GM19372 (cell line): ENCODE data around the gene PTPRG.

Experiments
- ATAC-seq: cut with Tn5 transposase; IDR thresholded peaks from one replicate; pipeline ENCODE4 v1.9.1; 2021; ENCODE audit warnings: mild to moderate bottlenecking, low read depth, moderate library complexity; ENCODE audit not compliant: unreplicated experiment

Gene PTPRG

DNA sequence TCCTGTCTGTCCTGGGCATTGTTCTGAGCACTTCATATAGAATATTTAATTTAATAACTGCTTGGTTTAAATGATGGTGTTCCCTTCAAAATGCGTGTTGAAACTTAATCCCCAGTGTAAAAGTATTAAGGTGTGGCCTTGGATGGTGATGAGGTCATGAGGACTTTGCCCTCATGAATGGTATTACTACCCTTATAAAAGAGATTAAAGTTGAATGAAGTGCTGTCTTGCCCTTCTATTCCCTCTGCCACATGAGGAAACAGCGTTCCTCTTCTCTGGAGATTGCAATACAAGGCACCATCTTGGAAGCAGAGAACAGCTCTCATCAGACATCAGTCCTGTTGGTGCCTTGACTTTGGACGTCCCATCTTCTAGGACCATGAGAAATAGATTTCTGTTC is 374.4 kb downstream of the PTPRG start:
- no peak for ATAC-seq

DNA sequence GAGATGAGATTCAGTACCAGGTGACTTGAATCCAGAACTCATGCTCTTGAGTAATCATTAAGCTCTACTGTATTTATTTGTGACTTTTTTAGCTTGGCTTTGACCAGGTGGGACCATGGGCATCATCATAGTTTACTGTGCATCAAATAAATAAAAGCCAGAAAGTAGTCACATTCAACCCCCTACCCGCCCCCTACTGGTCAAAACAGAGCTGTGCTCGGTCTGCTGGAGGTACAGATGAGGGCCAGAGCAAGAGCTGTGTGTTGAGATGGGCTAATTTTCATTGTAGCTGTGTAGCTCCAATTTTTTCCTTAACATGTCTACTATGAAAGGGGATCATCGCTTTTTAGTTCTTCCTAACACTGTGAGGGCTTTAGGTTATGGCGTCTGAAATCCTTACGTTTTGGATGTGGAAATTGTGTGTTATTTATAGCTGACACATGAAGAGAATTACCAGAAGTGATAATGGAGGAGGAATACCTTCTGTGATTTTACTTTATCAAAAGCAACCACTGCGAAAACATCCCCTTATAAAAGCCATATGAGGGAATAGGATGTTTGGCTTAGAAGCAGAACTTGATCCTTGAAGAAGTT is 375.1 kb downstream of the PTPRG start:
- no peak for ATAC-seq

DNA sequence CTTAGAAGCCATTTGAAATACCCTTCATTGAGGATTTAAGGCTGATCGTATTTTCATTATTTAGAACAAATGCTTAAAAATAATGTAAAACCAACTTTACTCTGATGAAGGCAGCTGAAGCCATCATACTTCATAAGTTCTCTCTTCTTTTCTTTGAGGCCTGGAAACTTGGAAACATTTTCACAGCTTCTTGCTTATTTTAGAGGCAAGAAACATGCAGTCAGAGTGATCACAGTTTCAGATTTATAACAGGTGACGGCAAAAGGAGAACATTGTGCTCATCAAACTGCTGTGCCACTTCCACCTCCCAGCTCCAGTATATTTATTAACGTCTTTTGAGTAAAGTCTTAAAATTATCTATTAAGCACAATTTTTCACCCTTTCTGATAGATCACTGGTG is 376.1 kb downstream of the PTPRG start:
- ATAC-seq: no peak

DNA sequence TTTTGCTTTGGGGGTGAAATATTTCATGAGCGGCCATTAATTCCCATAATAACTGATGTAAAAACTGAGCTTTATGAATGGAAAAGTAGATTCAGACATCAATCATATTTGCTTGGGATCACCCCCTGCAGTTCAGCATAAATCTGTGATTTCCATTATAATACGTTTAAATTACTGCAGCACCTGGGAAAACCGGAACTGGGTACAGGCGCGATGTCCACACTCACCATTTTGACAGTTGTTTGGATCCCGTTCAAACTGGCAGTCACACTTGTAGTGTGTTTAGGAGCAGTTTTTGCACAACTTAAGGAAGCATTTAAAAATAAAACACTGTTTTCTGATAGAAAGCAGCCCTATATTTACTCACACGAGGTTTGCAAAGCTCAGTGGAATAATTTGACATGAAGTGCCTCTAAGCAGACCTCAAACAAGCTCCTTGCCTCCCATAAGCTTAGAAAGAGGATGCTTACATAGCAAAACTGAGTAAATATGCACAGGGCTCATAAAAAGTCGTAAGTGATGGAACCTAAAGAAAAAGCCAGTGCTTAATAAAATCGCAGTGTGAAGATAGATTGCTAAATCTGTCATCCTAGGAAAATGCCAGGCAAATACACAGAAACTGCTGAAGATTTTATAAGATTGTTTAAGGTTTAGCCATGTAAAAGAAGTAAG is 377.6 kb downstream of the PTPRG start:
- ATAC-seq: no peak

DNA sequence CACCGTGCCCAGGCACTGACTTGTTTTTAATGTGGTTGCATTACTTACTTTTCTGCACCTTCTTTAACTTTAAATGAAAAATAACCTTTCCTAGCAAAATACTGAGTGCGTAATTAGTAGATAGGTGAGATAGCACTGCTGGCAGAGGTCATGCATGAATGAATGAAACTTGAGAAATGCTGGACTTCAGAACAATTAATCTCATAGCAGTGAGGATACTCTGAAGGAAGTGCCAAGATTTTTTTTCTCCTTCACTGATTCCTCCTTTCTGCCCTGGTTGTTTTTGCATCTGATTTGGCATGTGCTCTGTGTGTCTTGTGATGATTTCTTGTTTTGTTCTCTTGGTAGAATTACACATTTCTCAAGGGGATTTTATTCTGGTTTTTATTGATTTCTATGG is 378.9 kb downstream of the PTPRG start:
- no peak for ATAC-seq

DNA sequence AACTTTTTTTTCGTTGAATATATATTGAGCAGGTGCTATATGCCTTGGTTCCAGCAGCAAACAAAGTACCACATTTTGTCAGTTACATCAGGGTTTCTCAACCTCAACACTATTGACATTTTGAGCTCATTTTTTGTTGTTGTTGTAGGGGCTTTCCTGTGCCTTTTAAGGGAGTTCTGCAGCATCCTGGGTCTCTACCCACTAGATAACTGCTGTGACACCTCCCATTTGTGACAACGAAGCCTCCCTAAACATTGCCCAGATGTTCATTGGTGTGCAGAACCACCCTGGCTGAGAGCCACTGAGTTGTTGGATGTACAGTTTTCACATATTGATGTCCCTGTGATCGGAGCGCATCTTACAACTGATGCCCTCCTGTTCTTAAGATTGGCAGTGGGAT is 382.6 kb downstream of the PTPRG start:
- no peak for ATAC-seq

DNA sequence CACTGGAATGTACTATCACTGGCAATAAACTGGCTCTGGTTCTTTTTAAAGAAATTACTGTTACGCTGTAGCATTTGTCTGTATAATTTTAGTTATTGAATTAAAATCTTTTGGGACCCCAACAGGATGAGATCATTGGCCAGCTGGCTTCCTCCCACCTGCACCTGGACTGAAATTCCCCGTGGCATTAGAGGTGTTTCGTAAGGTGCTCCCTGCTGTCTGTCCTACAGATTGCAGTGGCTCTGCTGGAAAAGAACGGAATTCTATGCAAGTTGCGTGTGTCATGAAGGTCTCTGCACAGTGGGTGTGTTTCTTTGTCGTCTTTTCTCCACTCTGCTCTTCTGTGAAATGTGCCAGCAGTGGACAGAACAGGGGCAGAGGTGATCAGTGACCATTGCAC is 383.4 kb downstream of the PTPRG start:
- ATAC-seq: no peak

DNA sequence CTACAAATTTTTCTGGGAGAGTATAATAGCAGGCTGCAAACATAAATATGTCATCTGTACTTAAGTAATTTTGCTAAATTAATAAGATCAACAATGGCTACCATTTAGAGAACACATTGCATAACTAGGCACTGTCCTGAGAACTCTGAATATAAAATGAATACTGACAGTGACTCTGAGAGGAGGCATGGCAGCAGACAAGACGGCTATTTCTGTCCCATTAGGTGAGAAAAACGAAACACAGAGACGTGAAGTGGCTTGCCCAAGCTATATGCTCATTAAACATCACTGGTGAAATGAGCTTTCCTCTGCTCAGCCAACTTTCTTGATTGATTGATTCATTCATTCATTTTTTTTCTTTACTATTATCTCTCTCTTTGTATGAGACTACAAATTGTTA is 384.3 kb downstream of the PTPRG start:
- no peak for ATAC-seq

DNA sequence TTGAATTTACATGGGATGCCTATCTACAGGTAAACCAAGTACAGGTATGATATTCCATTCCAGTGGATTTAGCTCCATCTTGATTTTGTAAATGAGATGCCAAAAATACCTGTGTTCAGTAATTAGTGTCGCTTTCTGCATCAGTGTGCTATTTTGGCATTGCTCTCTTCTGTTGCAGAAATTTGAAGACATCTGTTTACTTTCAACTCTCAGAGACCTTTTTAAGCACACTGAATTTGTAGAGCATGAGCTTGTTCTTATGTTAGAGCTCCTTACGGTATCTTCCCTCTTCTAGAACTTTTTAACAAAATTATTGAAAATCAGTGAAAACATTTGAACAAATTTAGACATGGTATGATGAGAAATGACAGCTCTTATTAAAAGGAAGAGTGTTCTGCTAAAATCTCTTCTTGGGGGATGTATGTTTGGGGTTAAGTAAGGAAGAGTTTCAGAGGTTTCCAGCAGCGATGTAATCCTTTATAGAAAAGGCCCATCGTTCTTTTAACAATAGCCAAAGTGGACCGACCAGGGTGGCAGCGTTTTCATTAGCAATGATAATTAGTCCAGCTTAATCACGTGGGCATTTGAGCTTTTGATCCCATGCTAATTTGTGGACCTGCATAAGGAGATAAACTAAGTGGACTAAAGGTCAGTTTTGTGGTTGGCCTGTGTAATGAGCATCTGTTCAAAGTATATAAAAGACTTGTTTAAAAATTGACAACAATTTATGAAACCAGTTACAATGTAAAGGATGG is 385.4 kb downstream of the PTPRG start:
- ATAC-seq: no peak

DNA sequence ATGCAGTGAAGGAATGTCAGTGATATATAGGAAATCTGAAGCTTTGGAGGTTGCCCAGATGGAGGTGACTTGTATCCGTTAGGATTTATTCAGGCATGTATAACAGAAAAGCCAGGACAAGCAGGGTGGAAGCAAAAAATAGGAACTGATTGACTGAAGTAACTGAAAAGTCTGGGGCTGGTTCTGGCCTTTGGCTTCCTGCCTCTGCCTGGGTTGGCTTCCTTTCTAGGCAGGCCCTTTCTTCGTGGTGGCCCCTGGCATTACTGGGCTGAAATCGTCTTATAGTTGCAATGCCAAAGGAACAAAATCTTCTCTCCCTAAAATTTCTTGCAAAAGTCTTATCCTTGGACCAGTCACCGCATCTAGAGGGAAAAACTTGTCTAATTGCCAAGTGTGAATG is 386.1 kb downstream of the PTPRG start:
- ATAC-seq: no peak

DNA sequence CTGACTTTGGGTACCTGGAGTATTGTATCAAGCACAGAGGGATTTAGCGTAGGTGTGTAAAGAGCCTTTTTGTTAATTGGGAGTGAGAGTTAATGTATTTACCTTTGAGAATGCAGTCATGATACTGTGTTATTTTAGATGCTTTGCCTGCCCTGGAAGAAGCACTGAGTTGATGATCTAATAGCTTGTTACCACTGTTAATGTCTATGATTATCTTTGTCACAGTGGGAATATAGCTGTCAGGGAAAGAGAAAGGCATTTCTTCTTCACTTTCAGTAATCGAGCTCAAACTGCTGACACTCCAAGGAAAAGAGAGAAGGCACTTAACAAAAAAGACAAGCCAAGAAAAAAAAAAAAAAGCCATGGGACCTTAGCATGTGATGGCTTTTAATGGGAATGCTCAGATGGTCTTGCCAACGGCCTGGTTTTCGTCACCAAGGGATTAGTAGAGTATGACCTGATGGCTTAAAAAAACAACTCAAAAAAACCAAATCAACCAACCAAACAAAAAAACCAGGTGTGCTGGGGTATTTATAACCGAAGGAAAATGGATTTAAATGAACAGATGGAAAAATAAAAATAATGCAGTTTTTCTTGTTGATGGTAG is 387.4 kb downstream of the PTPRG start:
- ATAC-seq: no peak

DNA sequence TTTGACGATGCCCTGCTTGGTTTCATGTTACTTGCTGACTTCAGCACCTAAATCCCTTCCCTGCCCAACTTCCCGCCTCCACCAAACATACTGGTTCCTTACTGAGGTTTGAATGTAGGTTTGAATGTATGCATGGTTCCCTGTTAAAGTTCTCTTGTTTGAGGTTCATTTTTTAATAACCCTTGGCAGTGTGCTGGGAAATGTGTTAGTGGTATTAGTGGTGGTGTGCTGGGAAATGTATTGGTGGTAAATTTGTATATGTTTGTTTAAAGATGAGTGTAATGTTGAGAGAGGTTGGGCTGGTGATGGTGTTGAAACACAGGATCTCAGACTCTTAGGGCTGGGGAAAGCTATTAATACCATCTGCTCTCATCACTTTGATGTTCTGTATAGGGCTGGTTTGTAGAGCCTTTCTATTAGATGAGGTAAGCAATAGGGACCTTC is 392.7 kb downstream of the PTPRG start:
- ATAC-seq: no peak

DNA sequence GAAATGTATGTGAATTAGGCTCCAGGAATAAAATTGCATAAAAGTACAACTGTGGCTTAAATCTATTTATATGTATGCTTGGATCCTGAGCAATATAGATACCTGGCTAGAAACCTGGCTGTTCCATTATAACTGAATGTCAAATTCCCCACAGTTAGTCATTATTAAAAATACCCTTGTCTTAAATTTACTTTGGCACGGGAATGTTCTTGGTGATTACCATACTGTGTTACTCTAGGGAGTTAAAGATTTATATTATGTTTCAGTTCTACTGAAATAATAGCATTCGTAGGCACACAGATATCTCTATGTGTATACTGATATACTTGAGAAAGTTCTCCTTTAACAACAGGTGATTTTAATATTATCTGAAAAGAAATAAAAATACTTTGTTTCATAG is 394.1 kb downstream of the PTPRG start:
- no peak for ATAC-seq

DNA sequence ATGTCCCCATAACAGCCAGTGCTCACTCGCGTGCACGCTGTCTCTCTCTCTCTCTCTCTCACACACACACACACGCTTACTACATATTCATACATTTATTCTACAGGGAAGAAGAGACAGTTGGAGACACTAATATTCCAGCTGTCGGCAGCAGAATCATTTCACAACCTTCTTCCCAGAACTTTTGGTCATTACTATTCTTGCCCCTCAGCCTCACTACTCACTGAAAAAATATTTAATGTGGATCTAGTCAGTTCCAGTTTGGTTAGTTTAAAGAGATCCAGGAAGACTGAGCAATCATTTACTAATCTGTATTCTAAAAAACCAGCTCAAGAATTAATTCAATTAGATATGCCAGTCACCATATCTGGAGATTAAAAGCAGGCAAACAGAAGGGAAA is 394.9 kb downstream of the PTPRG start:
- no peak for ATAC-seq

DNA sequence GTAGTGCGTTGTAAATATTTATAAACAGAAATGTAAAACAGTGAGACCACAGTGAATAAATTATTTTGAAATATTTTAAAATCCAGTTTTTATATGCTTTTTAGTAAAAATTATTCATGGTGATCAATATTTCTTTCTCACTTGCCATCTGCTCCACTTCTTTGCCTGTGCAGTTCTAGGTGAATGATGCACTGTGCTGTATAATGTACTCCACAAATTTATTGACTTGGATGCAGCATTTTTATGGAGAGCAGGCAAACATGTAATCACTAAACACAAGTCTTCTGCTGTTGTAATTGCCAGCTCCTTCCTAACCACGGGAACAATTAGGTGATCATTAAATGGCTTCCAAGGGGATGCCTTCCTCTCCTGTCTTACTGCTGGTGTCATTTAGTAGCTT is 395.9 kb downstream of the PTPRG start:
- ATAC-seq: no peak

DNA sequence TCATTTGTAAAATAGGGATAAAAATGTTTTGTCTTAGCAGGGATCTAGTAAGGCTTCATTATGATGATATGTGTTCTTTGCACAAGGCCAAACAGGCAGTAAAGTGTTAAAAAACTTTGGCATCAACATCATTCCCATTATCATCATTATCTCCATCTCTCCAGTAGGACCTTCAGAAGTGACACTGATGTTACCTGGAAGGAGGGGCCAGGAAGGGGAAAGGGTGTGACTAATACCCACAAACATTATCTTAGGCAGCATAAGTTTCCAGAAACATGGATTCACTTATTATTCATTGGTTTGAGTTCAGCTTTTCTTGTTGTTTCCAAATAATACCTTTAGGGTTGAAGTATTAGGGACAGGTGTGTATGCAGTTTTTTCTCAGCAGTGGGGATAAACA is 399.6 kb downstream of the PTPRG start:
- ATAC-seq: no peak

DNA sequence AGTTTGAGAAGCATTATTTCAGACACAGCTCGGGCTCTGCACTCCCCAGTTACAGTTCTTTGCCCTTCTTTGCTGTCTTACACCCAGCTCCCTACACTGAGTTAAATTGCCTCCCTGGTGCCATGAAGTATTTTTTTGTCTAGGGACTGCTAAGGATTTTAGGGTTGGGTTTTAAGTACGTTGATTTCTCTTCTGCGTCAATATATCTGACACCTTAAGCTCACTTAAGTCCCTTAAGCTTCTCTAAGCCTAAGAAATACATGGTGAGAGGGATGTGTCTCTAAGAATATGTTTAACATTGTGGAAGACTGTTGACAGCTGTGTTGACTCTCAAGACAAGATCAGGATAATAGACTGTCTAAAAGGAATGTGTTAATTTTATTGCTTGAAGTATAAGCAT is 400.5 kb downstream of the PTPRG start:
- no peak for ATAC-seq

DNA sequence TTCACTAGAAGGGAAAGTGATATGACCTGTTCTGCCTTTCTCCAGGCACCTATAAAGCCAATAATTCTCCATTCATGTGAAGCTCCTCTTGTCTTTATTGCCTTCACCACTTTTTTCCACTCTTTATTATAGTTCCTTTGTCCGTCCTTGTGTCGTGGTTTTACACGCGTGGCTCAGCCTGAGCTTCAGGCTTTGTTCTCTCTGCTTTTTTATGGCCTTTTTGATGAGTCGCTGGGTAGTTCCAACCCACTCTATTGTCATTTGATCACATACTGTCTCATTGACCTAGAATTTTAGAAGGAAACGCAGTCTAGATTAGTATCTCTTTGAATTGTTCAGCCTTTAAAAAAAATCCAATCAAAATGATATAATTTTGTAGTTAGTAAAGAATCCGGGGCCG is 403.2 kb downstream of the PTPRG start:
- ATAC-seq: no peak

DNA sequence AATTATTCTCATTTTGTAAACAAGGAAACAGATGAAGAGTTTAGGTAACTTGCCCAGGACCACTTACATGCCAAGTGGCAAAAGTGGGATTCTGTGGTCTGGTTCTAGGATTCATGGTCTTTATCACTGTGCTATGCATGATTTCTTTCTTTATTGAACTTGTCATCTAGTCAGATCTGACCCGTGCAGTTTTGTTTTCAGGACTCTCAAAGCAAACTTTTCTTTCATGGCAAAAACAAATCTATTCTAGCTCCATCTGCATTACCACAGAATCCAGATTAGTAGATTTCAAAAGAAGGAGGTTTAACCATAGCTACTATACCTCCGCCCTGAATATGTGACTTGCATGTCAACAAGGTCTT is 404.4 kb downstream of the PTPRG start:
- no peak for ATAC-seq

DNA sequence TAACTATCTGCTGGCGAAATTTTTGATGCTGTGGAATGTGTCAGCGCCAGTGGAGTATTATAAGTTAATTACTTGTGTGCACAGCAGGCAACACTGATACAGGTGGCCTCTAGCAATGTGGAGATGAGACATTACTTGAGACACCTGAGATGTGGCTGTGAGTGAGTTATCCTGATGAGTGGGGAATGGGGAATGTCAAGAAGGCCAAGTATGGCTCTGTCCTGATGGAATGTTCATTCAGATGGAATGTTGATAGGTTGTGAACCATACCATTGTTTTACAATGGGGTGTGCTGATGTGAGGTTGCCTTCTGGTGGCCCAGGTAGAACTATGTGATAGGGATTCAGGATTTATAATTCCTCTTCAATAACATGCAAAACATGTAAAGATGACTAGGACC is 404.8 kb downstream of the PTPRG start:
- no peak for ATAC-seq

DNA sequence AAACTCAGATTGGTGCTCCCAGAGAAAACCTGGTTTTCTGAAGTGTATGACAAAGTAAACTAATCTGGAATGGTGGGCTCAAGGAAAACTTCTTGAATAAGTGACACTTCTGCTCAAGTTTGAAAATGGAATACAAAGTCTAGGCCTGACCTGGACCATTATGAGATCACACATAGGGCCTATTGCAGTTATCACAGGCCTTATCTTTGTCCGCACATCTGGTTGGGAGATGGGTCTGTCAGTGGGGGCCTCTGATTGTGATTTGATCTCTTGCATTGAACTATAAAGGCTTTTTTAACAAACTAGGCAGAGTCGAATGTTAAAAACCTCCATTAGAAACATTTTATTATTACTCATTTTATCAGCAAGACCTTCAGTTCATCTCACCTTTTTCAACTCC is 405.6 kb downstream of the PTPRG start:
- ATAC-seq: no peak

DNA sequence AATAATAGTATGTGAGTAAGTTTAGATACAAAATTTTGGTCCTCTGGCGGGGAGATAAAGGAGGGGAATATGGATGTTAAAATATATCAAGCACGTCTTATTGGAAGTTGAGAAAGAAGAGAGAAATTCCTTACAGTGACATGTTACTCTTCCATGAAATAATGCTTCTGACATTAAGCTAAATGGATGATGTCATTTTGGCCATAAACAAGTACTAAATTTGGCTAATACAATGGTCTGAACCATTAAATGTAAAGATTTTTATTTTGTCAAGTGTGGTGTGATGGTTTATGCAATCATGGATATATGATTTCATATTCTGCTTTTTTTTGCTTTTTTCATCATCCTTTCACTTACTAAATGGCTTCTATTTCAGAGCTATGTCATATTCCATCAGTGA is 406.6 kb downstream of the PTPRG start:
- ATAC-seq: no peak
